ENCODE data around the gene KCNE2.

- TF ChIP-seq POLR2AphosphoS5 (IDR thresholded peaks at IDR 0.05; ENCODE audit: low read depth, low read length) = no peak
- no peak for TF ChIP-seq CBX3 (IDR thresholded peaks at IDR 0.05; ENCODE audit: low read depth)
- no peak for TF ChIP-seq POLR2A (IDR thresholded peaks at IDR 0.05; ENCODE audit: borderline replicate concordance, extremely low read depth, insufficient read depth, insufficient read length)
- TF ChIP-seq MAX (IDR thresholded peaks at IDR 0.05) = no peak
- no peak for TF ChIP-seq CTCF (IDR thresholded peaks at IDR 0.05 in 2 of 3, conservative IDR thresholded peaks at IDR 0.05 in 1 of 3; ENCODE audit: borderline replicate concordance in 1 of 3, insufficient read depth in 1 of 3, low read depth in 2 of 3, low read length in 2 of 3)
- TF ChIP-seq EZH2 (IDR thresholded peaks at IDR 0.05) = no peak
- TF ChIP-seq REST (IDR thresholded peaks at IDR 0.05; ENCODE audit: low read depth) = no peak
- TF ChIP-seq ZNF274 (IDR thresholded peaks at IDR 0.05; ENCODE audit: low read depth, low read length) = no peak
- TF ChIP-seq TCF7L2 (IDR thresholded peaks at IDR 0.05; ENCODE audit: borderline replicate concordance, extremely low read depth, insufficient read depth, insufficient read length) = no peak
- no peak for TF ChIP-seq EZH2phosphoT487 (IDR thresholded peaks at IDR 0.05; ENCODE audit: borderline replicate concordance)
- no peak for TF ChIP-seq ZFX (IDR thresholded peaks at IDR 0.05)
These were observed 30.6 kb upstream of the KCNE2 start for GRCh38 chr21:34333121-34333739.
